NCI-H2227 (cell line): Measurements from ENCODE around the gene KLF9.
"Not testable (repeated sequence)": the region's sequence is repeated elsewhere in the genome, so short reads cannot be mapped to it uniquely, and the experiment has no call there.

Experiments used
- DNase-seq: peaks from one replicate; lab custom pipeline; 2025; ENCODE audit not compliant: unreplicated experiment; lab: John Stamatoyannopoulos, UW

KLF9 gene

DNA sequence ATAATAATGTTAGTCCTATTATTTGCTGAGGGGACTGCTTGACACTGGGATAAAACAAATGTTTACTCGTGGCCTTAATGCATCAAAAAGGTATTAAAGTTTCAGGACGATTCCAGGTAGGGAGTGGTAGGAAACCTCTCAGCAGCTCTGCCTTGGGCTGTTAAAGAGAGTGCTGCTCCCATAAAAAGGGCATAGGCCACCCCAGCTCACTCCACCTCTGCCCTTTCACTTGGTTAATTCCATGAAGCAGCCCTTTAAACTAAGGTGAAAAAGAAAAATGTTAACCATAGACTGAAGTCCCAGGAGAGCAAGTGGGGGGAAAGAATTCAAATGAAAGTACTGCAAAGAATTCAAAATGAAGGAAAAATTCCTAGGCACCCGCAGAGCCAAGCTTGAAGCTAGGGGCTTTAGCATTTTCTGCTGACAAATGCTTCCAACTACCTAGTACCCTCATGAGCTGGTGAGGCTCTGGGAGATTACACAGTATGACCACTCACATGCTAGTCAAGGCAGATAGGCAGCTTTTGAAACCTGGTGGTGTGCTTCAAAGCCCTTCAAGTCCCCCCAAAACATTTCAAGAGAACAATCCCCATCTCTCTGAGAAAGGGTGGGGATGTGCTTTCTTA is 8.5 kb downstream of the KLF9 start:
- peak; percentile 52 for DNase-seq

DNA sequence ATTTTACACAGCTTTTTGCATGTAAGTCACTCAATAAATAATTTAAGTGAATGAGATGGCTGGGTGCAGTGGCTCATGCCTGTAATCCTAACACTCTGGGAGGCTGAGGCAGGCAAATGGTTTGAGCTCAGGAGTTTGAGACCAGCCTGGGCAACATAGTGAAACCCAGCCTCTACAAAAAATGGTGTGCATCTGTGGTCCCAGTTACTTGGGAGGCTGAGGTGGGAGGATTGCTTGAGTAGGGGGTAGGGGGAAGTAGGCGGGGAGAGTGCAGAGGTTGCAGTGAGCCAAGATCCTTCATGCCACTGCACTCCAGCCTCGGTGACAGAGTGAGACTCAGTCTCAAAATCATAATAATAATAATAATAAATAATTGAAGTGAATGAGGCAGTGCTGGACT is 10.2 kb downstream of the KLF9 start:
- DNase-seq = no peak

DNA sequence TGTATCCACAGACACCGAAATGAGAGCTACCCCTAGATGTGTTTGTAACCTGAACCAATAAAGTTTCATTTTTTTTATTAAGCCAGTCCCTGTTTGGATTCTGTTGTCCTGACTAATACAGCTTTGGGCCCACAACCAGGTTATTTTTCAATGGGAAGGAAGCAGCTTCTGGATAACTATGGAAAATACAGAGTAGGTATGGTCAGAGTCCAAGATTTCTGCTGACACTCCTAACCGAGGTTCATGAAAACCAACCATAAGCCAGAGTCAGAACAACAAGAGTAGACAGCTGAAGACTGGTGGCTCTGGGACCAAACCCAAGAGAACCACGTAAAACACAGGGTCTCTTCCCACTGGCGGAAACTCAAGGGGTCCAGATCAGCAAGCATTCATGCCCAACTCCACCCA is 10.8 kb downstream of the KLF9 start:
- no peak for DNase-seq

DNA sequence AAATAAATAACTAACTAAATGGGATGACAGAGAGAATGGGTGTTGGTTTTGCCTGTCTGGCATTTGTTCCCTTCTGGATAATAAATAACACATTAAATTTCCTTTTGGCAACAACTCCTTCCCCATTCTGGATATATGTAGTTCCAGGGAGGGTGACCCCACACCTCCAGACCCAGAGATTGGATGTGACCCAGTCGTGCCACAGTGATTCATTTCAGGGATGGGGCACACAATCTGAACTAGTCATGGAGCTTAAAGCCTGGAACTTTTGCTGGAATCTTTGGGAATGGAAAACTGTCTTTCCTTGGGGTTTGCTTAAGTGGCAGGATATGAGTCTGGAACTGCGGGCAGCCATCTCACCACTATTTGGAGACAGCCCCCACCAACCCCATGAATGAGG is 11.3 kb downstream of the KLF9 start:
- DNase-seq = no peak

DNA sequence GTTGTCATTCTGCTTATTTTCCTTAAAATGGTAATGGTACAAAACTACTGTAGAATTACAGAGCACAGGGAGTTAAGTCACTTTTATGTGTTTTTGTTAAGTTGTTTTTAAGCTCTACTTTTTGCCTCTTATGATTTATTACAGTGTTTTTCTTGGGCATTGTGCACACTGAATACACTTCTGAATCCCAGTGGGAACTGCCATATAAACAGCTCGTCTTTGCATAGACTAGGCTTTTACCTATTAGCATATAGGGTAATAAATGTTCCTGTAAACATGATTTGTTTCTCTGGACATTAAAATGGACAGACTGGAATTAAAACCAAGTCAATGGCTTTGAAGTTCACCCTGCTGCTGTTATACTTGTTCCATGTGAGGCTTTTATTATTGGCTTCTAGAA is 12.2 kb downstream of the KLF9 start:
- no peak for DNase-seq

DNA sequence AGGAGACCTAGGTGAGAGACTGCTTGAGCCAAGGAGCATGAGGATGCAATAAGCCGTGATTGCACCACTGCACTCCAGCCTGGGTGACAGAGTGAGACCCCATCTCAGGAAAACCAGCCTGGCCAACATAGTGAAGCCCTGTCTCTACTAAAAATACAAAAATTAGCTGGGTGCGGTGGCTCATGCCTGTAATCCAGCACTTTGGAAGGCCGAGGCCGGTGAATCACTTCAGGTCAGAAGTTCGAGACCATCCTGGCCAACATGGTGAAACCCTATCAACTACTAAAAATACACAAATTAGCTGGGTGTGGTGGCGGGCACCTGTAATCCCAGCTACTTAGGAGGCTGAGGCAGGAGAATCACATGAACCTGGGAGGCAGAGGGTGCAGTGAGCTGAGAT is 13.2 kb downstream of the KLF9 start:
- DNase-seq = not testable (repeated sequence)

DNA sequence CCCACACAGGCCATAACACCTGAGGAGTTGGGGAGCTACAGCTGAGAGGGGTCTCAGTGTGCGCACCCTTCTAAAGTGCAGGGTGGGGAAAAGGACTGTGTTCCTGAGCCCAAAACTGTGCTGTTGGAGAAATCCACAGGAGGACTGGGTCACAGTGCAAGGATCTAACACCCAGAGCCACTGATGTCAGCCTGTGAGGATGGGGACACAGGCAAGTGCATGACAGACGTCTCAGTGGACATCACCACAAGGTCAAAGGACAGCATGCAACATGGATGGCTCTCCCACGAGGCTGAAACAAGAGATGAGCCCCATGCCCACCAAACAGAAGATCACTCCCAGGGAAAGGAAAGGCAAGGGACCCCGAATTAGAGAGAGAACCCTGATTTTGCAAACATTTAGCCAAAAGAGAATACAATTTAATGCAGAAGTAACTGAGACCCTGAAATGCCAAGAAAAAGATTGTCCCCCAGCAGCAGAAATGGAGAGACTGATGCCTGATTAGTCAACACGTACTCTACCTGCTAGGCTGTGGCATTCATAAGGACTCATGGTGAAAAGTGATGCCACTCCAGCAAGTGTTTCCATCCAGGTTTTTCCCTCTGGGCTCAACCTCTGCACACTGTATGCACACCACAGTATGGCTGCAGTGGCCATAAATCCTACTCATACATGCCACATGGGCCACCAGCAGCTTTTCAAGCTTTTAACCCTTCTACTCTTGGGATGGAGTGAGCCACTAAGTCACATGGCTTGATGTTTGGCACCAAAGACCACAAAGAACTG is 14.2 kb downstream of the KLF9 start:
- DNase-seq = no peak

DNA sequence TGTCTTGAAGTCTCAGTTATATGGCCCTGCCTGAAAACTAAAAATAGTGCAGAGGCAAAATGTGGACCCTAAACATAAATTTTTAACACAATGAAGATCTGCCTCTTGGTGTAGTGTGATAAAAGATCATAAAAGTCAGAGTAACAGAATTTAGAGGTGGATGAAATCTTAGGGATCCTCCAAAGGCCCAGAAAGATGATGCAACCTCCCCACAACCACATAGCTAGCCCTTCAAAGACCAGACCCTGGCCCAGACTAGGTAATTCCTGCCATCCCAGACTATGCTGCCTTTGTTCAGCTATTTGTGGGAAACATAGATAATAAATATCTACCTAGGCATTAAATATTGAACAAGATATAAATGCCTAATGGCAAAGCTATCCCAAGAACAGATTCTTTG is 15.3 kb downstream of the KLF9 start:
- DNase-seq = no peak

DNA sequence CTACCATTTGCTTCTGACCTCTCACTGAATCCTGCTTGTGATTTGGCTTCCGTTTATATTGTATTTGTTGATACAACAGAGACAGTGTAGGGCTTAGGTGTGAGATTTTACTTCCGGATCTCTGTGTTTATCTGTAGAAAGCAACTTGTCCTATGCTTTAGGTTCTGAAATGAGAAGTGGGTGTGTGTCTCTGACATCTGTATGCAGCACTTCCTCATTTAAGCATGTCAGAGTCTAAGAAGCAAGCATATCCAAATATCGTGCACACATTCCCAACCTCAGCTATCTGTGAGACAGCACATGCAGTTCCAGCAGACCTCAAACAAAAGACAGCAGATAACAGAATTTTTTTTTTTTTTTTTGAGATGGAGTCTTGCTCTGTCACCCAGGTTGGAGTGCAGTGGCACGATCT is 16.3 kb downstream of the KLF9 start:
- DNase-seq = no peak

DNA sequence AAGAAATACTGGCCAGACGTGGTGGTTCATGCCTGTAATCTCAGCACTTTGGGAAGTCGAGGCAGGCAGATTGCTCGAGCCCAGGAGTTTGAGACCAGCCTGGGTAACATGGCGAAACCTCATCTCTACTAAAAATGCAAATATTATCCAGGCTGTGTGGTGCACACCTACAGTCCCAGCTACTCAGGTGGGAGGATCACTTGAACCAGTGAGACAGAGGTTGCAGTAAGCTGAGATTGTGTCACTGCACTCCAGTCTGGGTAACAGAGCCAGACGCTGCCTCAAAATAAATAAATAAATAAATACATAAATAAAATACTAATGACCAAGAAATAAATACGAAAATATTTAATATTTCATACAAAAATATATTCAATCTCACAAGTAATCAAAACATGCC is 18.8 kb downstream of the KLF9 start:
- DNase-seq = no peak

GRCh38 chr9:70392850-70393249 is 21.6 kb downstream of the KLF9 start:
- no peak for DNase-seq

- peak; percentile 52 for DNase-seq
These were observed 22.3 kb downstream of the KLF9 start for GRCh38 chr9:70392189-70392588.

DNA sequence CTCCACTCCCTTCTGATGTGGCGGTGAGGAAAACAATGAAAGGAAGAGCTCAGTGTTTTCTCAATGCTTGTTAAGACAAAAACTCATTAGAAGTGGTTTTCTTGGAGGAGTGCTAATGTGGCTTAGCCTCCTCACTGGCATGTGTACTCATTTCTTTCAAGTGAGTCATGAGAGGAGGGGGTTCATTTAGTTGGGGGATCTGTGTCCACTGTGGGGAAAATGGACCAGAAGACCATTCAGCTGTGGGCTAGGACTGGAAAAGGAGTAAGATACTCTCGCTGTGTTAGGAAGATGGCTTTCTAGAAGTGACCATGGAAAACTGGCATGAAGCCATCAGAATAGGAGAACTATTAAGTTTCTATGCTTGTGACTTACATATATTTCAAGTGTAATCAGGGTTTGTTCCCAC is 23.5 kb downstream of the KLF9 start:
- DNase-seq = no peak

GRCh38 chr9:70389621-70390266 is 24.7 kb downstream of the KLF9 start:
- no peak for DNase-seq

- no peak for DNase-seq
These were observed 25.3 kb downstream of the KLF9 start for GRCh38 chr9:70389188-70389587.

DNA sequence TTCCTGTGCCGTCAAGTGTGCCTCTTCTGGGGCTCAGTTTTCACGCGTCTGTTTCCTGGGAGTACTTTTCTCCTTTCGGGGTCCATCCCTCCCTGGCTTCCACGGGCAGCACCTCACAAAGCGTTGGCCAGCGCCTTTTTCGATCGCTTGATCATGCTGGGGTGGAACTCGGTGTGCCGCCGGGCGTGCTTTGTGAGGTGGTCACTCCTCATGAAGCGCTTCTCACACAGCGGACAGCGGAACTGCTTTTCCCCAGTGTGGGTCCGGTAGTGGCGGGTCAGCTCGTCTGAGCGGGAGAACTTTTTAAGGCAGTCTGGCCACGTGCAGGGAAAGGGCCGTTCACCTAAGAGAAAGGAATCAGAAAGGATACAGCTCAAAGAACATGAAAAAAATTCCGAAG is 26.8 kb downstream of the KLF9 start:
- no peak for DNase-seq

GRCh38 chr9:70385426-70385825 is 29.0 kb downstream of the KLF9 start:
- no peak for DNase-seq

- DNase-seq = no peak
These were observed 31.5 kb downstream of the KLF9 start for GRCh38 chr9:70382709-70383605.

- no peak for DNase-seq
These were observed 32.3 kb downstream of the KLF9 start for GRCh38 chr9:70382046-70382708.

- DNase-seq = peak; percentile 19
These were observed 39.4 kb downstream of the KLF9 start for GRCh38 chr9:70374962-70375618.
